Measurements from ENCODE around the gene COL20A1.

DNA sequence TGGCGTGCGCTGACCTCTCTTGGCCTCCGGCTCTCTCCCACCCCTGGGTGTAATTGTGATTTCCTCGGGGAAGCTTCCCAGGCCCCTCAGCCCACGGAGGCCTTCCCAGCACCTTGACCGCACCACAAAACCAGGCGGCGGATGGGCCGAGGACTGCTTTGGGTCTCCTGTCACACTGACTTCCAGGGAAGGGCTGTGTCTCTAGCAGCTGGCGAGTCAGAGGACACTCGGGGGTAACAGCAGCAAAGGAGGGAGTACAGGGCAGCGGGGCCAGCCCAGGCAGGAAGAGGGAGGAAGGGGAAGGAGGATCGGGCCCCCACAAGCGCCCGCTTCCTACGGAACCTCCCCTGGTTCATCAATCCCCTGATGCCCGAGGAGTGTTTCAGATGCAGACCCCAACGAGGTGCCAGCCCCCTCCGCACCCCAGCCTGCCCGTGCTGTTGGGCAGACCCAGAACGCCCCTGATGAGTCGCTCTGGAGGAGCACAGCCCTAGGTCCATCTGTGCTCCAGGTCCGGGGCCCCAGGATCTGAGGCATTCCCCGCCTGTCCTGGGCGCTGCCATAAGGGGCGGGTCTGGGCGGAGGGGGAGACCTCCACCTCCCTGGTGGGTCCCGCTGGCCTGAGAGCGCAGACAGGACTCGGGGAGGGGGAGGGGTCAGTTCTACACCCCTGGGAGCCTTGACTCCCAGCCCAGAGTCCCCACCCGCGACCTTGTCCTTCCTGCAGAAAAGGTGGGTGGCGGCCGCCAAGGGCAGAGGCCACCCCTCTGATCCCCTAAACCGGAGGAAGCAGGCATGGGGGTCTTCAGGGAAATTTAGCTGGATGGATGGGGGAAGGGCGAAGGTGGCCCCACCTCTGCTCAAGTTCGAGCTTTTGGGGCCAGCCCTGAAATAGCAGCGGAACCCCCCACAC lies 67.2 kb downstream of the COL20A1 start:
- no peak for TF ChIP-seq EZH2 (IDR thresholded peaks at IDR 0.05; ENCODE audit: low read length, missing control alignments)
- TF ChIP-seq, protein P1, sequence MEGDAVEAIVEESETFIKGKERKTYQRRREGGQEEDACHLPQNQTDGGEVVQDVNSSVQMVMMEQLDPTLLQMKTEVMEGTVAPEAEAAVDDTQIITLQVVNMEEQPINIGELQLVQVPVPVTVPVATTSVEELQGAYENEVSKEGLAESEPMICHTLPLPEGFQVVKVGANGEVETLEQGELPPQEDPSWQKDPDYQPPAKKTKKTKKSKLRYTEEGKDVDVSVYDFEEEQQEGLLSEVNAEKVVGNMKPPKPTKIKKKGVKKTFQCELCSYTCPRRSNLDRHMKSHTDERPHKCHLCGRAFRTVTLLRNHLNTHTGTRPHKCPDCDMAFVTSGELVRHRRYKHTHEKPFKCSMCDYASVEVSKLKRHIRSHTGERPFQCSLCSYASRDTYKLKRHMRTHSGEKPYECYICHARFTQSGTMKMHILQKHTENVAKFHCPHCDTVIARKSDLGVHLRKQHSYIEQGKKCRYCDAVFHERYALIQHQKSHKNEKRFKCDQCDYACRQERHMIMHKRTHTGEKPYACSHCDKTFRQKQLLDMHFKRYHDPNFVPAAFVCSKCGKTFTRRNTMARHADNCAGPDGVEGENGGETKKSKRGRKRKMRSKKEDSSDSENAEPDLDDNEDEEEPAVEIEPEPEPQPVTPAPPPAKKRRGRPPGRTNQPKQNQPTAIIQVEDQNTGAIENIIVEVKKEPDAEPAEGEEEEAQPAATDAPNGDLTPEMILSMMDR (conservative IDR thresholded peaks at IDR 0.05 in 1 of 2, IDR thresholded peaks at IDR 0.05 in 1 of 2; ENCODE audit: low read depth in 1 of 2, low read length in 2 of 2) = no peak

All from fibroblast of lung (primary cell).